GM21367 (cell line): ENCODE measurements around the gene KRTAP5-5.
"Not testable (repeated sequence)": the region's sequence is repeated elsewhere in the genome, so short reads cannot be mapped to it uniquely, and the experiment has no call there.

Experiments used
- ATAC-seq: cut with Tn5 transposase; IDR thresholded peaks from one replicate; pipeline ENCODE4 v1.9.1; 2021; ENCODE audit not compliant: unreplicated experiment

The KRTAP5-5 gene

DNA sequence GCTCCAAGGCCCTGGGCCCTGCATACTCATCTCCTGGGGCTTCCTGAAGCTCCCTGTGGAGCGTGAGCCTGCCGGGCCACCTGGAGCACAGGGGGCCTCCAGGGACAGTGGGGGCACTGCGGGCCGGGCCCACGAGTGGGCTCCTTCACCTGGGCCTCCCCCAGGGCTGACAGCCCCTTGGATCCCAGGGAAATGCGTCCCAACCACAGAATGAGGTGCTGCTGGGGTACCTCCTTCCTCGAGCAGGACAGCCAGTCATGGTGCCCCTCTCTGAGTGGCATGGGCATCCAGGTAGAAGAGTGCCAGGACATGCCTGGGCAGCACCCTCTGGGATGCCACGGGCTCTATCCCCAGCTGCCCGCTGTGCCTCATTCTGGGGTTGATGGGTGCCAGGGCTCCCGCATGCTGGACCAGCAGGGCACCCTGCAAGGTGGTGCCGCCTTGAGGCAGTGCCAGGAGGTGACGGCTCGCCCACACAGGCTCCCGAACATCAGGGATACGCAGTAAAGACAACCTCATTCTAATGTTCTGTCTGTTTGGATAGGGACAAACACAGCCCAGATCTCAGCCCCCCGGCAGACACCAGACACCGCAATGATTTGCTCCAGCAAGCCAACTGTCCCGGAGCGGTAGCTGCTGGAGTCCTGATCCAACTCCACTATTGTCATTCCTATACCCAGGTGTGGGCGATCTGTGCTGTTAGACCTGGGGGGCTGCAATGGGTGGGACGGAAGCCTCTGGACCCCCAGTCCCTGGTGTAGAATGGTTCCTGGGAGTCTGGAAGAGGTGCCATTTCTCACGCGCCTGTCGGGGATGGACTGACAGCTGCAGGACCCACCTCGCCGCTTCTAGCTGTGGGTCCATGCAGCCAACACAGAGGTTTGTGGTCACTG is 25.8 kb downstream of the KRTAP5-5 start:
- ATAC-seq, result no peak

DNA sequence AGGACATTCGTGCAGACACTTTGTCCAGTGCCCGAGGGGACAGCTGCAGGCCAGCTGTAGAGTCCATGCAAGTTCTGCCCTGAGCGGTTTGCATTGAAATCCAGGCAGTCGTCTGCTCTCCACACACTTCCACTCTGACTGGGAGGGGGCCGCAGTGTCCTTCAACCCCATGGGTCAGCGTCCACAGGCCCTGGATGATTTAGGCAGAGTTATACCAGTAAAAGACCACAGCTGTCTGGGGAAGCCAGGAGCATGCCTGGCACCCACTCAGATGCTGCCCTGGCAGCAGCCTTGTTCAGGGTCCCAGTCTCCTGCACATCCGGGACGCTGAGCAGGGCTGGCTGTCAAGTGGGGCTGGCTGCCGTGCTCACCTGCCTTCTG is 26.5 kb downstream of the KRTAP5-5 start:
- no peak for ATAC-seq

DNA sequence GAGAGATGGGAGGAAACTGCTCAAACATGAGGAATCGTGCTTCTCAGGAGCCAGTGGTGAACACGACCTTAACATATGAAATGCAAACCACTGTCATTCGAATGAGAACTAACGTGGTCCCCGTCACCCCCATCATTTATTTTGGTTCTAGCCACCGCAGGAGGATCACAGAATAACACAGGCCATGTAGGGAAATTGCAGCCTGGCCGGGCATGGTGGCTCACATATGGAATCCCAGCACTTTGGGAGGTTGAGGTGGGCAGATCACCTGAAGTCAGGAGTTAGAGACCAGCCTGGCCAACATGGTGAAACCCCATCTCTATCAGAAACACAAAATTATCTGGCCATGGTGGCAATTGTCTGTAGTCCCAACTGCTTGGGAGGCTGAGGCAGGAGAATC is 27.1 kb downstream of the KRTAP5-5 start:
- no peak for ATAC-seq

DNA sequence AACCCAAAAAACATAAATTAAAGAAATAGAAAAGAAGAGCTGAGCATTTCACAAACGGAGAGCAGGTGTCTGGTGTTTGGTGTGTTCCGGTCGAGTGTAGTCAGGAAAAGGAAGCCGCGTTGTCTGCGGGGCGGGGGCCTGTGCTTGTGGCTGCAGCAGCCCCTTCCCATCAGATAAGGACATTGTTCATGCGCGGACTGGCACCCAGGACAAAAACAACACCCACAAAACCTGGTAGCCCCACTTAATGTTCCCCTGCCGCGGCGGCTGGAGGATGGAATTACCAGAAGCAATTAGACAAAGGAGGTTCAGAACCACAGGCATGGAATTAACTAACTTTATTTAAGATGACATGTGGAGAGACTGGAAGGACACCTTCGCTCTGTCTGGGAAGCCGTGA is 29.9 kb downstream of the KRTAP5-5 start:
- ATAC-seq, result no peak

DNA sequence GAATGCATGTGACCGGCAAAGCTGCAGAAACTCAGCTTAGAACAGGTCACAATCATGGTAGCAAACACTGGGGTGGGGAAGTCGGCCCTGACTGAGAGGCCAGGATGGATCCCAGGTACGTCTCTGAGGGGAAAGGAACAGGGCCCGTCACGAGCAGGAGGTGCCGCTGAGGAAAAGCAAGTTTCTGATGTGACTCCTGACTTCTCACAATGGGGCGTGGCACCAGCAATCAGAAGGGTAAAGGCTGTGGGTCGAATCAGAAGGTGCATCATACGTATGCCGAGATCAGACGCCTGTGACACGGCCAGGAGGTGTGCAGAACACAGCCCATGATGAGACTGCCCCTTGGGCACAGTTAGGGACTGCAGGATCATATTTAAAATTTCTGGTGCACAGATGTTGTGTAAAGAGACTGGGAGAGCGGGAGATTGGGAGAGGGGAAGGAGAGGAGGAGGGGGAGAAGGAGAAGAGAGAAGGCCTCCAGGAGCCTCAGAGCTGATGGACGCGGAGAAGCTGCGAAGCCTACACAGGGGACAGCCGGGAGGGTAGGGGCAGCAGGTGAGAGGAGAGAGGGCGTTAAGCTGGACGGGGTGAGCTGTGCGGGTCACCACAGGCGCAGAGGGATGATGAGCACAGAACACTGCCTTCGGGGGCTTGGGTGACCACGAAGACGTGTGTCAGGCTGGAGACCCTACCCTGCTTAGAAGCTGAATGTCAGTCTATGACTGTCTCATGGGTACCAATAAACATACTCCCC is 30.7 kb downstream of the KRTAP5-5 start:
- ATAC-seq, result no peak

DNA sequence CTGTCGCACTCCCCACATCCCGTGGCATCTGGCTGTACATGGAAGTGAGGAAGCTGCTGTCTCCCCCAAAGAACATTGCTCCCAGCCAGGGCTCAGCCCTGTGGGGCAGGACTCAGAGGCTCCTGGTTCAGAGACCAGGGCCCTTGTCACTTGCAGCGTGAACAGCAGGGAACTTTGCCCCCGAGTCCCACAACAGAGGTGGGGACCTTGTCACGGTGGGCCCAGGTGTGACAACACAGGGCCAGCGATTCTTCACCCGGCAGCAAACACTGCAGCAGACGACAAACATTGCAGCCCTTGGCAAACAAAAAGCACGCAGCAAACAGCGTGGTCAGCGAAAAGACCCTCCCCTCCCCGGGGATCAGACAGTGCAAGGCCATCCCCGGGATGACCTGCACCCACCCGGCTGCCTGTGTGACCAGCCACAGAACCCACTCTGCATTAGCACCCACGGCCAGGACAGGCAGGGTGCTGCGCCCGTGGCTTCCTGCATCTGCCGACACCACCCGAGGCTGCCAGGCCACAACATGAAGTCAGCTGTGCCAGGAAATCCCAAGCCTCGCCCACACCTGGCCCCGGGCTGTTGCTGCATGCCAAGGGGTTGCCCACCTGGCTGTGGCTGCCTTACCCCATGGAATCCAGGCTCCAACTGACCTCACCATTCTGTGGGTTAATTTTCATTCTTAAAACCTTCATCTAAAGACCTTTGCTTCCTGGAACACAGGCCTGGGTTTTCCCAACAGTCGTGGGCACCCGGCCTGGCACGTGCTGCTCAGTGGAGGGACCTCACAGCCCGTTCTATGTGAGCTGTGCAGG is 32.1 kb downstream of the KRTAP5-5 start:
- ATAC-seq, result not testable (repeated sequence)

DNA sequence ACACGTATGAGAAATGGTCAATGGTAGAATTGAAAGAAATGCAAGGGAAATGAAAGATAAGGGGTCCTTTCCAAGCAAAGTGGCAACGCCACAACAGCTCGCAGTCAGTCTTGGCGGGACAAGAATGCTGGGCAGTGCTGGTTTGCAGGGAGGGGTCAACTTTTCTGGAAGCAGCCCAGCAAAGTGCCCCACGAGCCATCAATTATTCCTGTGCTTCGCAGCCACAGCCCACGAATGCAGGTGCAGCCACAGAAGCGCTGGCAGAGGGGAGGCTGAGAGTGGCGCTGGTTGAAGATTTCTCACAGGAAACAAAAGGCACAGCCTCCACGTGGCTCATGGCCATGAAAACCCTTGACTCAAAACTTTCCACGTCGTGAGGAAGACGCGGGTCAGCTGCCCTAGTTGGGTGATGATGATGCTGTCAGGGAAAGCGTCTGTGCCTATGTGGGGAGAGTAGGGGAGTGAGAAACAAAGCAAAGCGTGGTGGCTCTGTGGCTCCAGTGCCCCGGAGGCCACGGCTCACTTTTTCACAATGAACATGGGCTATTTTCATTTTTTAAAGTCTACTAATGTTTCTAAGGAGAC is 33.2 kb downstream of the KRTAP5-5 start:
- ATAC-seq, result not testable (repeated sequence)

DNA sequence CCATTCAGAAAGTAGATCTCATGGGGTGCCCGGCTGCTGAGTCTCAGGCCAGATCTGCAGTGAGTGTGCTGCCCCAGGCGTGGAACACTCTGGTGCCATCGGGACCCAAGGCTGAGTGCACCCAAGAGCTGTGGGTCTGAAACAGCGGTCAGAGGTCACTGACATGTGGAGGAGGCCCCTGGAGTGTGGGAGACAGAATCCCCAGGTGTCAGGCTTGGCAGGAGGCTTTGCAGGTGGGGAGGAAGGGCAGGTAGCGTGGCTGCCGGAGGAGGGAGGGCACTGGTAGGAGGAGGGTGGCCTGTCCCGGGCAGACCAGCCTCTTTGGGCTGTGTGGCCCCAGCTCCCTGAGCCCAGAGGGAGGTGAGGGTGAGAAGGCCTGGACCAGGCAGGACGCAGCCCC is 35.7 kb downstream of the KRTAP5-5 start:
- ATAC-seq, result no peak

DNA sequence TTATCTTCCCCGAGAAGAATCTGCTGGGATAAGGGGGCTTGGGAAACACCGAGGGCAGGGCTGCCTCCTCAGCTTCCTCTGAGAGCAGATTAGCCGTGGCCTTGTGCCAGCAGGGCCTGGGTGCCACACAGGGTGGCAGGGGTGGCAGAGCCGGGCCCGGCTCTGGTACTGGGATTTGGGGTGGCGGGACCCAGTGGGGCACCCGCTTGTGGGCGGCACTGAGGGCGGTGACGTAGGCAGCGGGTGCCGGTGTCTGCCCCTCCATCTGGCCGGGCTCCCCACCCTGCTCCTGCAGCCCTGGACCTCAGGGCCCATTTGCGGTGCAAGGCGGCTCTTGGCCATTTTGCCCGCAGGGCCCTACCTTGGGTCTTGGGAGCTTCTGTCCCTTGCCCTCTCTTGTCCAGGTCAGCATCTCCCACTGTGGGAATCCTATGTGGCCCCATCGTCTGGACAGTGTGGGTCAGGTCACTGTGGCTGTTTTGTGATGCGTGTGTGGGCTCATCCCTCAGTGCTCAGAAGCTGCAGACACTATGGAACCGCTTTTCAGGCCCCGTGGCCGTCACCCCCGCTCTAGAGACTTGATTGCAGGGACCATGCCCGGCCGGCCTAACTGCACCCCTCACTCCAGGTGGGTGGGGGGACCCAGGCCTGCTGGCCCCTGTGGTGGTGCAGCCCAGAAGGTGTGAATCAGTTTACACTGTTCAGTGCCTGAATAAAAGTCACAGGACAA is 37.7 kb downstream of the KRTAP5-5 start:
- ATAC-seq, result no peak

DNA sequence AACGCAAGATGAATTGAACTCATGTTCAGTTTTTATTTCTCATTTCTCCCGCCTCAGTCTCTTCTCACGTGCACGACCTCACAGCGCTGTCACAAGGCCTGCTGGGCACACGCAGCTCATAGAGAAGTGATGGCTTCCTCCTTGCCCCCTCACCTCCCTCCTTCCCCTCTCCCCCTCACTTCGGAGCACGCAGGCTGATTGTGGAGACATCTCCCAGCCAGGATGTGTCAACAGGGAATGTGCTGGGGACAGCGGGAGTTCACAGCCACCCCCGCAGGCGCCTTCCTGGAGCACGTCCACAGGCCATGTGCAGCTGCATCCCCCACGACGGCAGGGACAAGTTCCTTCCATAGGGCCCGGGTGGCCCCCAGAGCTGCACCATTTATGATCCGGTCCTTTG is 38.3 kb downstream of the KRTAP5-5 start:
- no peak for ATAC-seq

DNA sequence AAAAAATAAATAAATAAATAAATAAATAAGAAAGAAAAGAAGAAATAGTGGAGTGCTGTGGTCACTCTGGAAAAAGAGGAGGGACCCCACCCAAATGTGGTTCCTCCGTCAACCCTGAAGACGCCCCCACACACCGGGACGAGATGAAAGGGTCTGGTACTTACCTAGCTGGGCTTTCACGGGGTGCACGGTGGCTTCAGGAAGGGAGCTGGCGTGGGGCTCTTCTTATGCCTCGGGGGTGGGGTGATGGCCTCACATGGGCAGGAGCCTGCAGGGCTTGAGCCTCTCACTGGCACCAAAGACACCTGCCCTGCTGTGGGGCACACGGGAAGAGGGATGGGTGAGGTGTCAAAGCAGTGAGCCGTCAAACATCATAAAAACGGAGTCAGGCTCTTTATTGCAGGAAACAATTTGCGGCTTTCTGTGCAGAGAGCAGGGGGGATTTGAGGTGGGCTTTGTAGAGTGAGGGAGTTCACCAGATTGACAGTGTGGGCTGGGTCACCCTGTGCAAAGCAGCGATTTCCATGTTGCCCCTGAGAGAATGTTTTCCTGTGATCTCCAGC is 39.4 kb downstream of the KRTAP5-5 start:
- ATAC-seq, result no peak

DNA sequence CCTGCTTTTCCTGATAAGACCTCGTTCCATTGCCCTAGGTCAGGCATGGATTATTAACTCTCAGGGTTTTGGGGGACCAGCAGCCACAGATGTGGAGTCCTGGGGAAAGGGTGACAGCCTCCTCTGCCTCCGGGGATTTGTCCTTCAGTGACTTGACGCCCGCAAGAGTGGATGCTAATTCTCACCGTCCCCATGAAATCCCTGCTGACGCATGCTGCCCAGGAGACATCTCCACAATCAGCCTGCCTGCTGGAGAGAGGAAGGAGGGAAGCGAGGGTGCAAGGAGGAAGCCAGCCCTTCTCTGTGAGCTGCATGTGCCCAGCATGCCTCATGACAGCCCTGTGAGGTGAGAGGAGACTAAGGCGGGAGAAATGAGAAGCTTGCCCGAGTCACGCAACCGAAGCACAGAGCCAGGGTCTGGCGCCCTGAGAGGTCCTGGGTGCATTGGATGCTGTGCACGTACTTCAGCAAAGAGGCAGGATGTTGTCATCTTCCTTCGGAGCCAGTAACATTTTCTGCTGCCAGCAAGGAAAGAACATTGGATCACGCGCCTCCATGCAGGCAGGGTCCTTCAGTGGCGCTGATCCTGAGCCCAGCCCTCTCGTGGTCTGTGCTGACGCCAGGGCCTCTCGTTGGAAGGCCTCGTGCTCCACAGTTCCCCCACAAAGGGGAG is 40.1 kb downstream of the KRTAP5-5 start:
- ATAC-seq, result no peak

DNA sequence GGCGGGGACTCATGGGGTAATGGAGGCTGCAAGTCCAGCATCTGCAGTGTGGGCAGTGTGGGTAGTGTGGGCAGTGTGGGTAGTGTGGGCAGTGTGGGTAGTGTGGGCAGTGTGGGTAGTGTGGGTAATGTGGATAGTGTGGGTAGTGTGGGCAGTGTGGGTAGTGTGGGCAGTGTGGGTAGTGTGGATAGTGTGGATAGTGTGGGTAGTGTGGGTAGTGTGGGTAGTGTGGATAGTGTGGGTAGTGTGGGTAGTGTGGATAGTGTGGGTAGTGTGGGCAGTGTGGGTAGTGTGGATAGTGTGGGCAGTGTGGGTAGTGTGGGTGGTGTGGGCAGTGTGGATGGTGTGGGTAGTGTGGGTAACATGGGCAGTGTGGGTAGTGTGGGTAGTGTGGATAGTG is 40.9 kb downstream of the KRTAP5-5 start:
- ATAC-seq, result not testable (repeated sequence)

DNA sequence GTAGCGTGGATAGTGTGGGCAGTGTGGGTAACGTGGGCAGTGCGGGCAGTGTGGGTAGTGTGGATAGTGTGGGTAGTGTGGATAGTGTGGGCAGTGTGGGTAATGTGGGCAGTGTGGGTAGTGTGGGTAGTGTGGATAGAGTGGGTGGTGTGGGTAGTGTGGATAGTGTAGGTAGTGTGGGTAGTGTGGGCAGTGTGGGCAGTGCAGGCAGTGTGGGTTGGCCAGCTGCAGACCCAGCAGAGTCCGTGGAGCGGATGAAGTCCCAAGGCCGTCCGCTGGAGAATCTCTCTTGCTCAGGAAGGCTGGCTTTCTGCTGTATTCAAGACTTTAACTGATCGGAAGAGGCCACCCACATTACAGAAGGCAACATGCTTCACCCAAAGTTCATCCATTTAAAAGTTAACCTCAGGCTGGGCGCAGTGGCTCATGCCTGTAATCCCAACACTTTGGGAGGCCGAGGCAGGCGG is 41.4 kb downstream of the KRTAP5-5 start:
- no peak for ATAC-seq

DNA sequence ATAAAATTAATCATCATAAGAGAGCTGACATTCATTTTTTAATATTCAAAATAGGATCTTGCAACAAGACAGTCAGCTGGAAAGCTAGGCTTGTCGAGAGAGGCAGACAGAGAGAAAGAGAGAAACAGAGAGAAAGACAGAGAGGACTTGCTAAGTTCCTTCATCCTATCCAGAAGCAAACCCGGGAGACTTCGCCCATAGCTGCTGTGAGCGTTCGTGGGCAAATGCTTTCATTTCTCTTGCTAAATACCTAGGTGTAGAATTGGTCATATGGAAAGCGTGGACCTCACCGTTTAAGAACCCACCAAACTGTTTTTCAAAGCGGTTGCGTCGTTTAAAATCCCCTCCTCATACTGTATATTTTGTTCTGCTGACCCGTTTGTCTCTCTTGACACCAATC is 42.1 kb downstream of the KRTAP5-5 start:
- ATAC-seq, result no peak

DNA sequence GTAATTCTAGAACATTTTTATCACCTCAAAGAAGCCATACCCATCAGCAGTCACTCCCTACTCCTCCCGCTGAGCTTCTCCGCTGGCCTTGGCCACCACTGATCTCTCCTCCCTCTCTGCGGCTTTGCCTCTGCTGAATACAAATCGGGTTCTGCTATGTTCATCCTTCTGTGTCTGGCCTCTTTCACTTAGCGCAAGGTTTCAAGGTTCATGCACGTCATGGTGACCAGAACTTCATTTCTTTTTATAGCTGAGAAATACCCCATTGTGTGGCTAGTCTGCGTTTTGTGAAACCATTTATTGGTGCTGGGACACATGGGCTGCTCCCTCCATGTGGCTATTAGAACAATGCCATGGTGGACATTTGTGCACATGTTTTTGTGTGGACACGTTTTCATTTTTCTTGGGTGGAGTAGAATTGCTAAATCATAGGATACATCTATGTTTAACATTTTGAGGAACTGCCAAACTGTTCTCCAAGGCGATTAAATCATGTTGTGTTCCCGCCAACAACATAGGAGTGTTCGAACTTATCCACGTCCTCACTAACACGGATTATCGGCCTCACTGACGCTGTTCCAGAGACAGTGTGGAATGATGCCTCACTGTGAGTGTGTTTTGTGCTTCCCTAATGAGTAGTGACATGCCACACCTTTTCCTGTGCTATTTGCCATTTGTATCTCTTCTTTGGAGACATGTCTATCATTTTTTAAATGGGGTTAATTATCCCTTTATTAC is 43.2 kb downstream of the KRTAP5-5 start:
- ATAC-seq, result no peak

DNA sequence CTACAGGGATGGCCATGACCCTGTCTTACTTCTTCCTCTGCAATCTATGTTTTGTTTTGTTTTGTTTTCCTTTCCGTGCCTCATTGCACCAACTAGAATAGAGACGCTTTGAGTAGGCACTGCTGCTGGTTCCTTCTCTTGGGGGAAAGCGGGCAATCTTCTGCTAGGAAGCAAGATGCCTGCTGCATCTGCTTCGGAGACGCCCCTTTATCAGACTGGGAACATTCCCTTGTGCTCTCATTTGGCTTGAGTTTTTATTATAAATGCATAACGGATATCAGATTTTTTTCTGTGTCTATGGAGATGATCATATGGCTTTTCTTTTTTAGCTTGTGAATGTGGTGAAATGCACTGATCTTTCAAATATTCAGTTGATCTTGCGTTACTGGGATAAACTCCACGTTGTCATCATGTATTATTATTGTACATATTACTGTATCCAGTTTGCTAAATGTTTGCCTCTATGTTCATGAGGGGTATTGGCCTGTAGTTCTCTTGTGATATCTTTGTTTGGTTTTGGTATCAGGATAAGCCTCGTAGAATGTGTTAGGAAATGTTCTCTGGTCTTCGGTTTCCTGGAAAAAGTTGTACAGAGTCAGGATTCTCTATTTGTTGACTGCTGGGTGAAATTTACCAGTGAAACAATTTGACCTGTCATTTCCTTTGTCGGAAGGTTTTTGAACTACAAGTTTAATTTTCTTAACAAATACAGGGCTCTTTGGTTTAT is 44.0 kb downstream of the KRTAP5-5 start:
- no peak for ATAC-seq
